Embryonic facial prominence (tissue), 1 donor: ENCODE results near the gene APLN.

Experiments used
- DNase-seq: peaks from one replicate; pipeline ENCODE4 v3.0.0-alpha.2; 2016; ENCODE audit errors: extremely low spot score

APLN gene

GRCh38 chrX:129641469-129641868, 13.3 kb downstream of the APLN start:
- no peak for DNase-seq

GRCh38 chrX:129640737-129641136, 14.0 kb downstream of the APLN start:
- no peak for DNase-seq

- DNase-seq = no peak
Measured at GRCh38 chrX:129638917-129639316, 15.8 kb downstream of the APLN start.

- DNase-seq = peak; percentile 25
Measured at GRCh38 chrX:129637217-129638109, 17.3 kb downstream of the APLN start.

GRCh38 chrX:129636175-129636681, 18.5 kb downstream of the APLN start:
- no peak for DNase-seq

- no peak for DNase-seq
Measured at GRCh38 chrX:129634541-129634940, 20.2 kb downstream of the APLN start.

GRCh38 chrX:129632443-129632842, 22.3 kb downstream of the APLN start:
- no peak for DNase-seq

- no peak for DNase-seq
Measured at GRCh38 chrX:129631849-129632248, 22.9 kb downstream of the APLN start.

- DNase-seq = no peak
Measured at GRCh38 chrX:129629837-129630236, 24.9 kb downstream of the APLN start.

- DNase-seq = no peak
Measured at GRCh38 chrX:129626026-129626425, 28.7 kb downstream of the APLN start.

- DNase-seq = peak; percentile 26
Measured at GRCh38 chrX:129622757-129623301, 31.9 kb downstream of the APLN start.

- no peak for DNase-seq
Measured at GRCh38 chrX:129618997-129619396, 35.8 kb downstream of the APLN start.

- DNase-seq = no peak
Measured at GRCh38 chrX:129617420-129617819, 37.3 kb downstream of the APLN start.

- DNase-seq = no peak
Measured at GRCh38 chrX:129614481-129615255, 40.1 kb downstream of the APLN start.

- no peak for DNase-seq
Measured at GRCh38 chrX:129613596-129613995, 41.2 kb downstream of the APLN start.

- DNase-seq = no peak
Measured at GRCh38 chrX:129612396-129612795, 42.4 kb downstream of the APLN start.

GRCh38 chrX:129609395-129609794, 45.4 kb downstream of the APLN start:
- DNase-seq = no peak

- no peak for DNase-seq
Measured at GRCh38 chrX:129608496-129608895, 46.3 kb downstream of the APLN start.

- peak; percentile 22 for DNase-seq
Measured at GRCh38 chrX:129606918-129607317, 47.8 kb downstream of the APLN start.

- no peak for DNase-seq
Measured at GRCh38 chrX:129600981-129601424, 53.8 kb downstream of the APLN start.

GRCh38 chrX:129599996-129600395, 54.8 kb downstream of the APLN start:
- DNase-seq = no peak

- no peak for DNase-seq
Measured at GRCh38 chrX:129599499-129599898, 55.3 kb downstream of the APLN start.
